ENCODE data around the gene INIP. TPM values are rescaled to one million over a fixed set of nuclear protein-coding genes. Genes with fewer than 3 reads are reported as not detected.

Gene INIP
- total and polyA plus RNA-seq, 9 of the 15 experiments (the other 6 are each of a cell fraction or from before 2014, with no cell fraction given): 11.9 to 87.9 (median 37.3) TPM

DNA sequence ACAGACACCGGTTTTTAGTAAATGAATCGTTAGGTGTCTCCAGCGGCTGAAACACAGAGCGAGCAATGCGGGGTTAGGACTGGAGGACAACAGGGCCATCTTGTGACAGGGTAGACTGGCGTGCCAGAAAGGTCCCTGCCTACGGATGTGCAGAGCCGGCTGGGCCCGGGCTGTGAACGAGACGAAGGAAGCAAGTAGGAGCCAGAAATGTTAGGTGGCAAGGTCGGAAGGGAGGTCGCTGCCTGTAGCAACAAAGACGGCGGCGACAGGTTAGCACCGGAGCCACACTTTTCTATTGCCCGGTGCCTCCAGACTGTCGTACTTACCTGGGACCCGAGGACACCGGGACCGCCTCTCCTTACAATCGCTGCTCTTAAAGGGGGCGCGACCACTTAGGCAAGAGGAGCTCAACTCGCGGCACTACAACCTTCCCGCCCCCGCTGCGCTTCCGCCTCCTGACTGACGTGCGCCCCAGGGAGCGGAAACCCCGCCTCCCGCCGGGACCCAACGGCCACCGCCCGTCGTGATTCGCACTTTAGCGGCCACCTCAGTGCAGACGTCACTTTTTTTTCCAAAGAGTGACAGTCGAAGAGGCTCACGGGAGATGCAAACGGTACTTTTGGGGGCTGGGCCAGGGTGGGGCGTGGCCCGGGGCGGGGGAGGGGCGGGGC, at the start of gene INIP (continued):
- peak in 2 of 3 experiments; percentile 41 to 77 for TF ChIP-seq YY1 (IDR thresholded peaks at IDR 0.05; ENCODE audit: borderline replicate concordance in 1 of 3, control insufficient read depth in 1 of 3, extremely low read depth in 1 of 3, insufficient read depth in 3 of 3, insufficient read length in 1 of 3, insufficient replicate concordance in 2 of 3, low read depth in 1 of 3, low read length in 2 of 3)
- no peak for TF ChIP-seq RBM15 (IDR thresholded peaks at IDR 0.05; ENCODE audit: insufficient read depth, low read length)
- peak; percentile 91 for TF ChIP-seq POLR2A (conservative IDR thresholded peaks at IDR 0.05)
- TF ChIP-seq, protein P1, sequence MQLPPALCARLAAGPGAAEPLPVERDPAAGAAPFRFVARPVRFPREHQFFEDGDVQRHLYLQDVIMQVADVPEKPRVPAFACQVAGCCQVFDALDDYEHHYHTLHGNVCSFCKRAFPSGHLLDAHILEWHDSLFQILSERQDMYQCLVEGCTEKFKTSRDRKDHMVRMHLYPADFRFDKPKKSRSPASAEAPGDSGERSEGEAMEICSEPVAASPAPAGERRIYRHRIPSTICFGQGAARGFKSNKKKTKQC (CRISPR knock-in tag; IDR thresholded peaks at IDR 0.05): peak; percentile 27; the same call in 1 of the 2 replicates
- TF ChIP-seq, protein P2, sequence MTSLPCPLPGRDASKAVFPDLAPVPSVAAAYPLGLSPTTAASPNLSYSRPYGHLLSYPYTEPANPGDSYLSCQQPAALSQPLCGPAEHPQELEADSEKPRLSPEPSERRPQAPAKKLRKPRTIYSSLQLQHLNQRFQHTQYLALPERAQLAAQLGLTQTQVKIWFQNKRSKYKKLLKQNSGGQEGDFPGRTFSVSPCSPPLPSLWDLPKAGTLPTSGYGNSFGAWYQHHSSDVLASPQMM (CRISPR knock-in tag; IDR thresholded peaks at IDR 0.05): no peak
- TF ChIP-seq GABPB1 (CRISPR knock-in tag; IDR thresholded peaks at IDR 0.05): peak; percentile 88
- TF ChIP-seq, protein P3, sequence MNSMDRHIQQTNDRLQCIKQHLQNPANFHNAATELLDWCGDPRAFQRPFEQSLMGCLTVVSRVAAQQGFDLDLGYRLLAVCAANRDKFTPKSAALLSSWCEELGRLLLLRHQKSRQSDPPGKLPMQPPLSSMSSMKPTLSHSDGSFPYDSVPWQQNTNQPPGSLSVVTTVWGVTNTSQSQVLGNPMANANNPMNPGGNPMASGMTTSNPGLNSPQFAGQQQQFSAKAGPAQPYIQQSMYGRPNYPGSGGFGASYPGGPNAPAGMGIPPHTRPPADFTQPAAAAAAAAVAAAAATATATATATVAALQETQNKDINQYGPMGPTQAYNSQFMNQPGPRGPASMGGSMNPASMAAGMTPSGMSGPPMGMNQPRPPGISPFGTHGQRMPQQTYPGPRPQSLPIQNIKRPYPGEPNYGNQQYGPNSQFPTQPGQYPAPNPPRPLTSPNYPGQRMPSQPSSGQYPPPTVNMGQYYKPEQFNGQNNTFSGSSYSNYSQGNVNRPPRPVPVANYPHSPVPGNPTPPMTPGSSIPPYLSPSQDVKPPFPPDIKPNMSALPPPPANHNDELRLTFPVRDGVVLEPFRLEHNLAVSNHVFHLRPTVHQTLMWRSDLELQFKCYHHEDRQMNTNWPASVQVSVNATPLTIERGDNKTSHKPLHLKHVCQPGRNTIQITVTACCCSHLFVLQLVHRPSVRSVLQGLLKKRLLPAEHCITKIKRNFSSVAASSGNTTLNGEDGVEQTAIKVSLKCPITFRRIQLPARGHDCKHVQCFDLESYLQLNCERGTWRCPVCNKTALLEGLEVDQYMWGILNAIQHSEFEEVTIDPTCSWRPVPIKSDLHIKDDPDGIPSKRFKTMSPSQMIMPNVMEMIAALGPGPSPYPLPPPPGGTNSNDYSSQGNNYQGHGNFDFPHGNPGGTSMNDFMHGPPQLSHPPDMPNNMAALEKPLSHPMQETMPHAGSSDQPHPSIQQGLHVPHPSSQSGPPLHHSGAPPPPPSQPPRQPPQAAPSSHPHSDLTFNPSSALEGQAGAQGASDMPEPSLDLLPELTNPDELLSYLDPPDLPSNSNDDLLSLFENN (IDR thresholded peaks at IDR 0.05; ENCODE audit: low read depth in 2 of 2, low read length in 2 of 2): no peak
- TF ChIP-seq, protein P4, sequence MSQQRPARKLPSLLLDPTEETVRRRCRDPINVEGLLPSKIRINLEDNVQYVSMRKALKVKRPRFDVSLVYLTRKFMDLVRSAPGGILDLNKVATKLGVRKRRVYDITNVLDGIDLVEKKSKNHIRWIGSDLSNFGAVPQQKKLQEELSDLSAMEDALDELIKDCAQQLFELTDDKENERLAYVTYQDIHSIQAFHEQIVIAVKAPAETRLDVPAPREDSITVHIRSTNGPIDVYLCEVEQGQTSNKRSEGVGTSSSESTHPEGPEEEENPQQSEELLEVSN (IDR thresholded peaks at IDR 0.05; ENCODE audit: borderline replicate concordance in 1 of 2, extremely low read depth in 1 of 2, insufficient read depth in 1 of 2, insufficient read length in 1 of 2, low read depth in 1 of 2, low read length in 1 of 2, poor library complexity in 1 of 2, severe bottlenecking in 1 of 2): peak; percentile 39 to 75
- no peak for TF ChIP-seq NEUROD1 (IDR thresholded peaks at IDR 0.05; ENCODE audit: borderline replicate concordance, low read depth, low read length, partially characterized antibody)
- TF ChIP-seq, protein P5, sequence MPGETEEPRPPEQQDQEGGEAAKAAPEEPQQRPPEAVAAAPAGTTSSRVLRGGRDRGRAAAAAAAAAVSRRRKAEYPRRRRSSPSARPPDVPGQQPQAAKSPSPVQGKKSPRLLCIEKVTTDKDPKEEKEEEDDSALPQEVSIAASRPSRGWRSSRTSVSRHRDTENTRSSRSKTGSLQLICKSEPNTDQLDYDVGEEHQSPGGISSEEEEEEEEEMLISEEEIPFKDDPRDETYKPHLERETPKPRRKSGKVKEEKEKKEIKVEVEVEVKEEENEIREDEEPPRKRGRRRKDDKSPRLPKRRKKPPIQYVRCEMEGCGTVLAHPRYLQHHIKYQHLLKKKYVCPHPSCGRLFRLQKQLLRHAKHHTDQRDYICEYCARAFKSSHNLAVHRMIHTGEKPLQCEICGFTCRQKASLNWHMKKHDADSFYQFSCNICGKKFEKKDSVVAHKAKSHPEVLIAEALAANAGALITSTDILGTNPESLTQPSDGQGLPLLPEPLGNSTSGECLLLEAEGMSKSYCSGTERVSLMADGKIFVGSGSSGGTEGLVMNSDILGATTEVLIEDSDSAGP (CRISPR knock-in tag; IDR thresholded peaks at IDR 0.05): peak; percentile 90
- TF ChIP-seq ZNF445 (CRISPR knock-in tag; IDR thresholded peaks at IDR 0.05; ENCODE audit: low read depth): no peak
- TF ChIP-seq SRSF9 (IDR thresholded peaks at IDR 0.05; ENCODE audit: borderline replicate concordance, low read depth, low read length): no peak
- TF ChIP-seq, protein P6, sequence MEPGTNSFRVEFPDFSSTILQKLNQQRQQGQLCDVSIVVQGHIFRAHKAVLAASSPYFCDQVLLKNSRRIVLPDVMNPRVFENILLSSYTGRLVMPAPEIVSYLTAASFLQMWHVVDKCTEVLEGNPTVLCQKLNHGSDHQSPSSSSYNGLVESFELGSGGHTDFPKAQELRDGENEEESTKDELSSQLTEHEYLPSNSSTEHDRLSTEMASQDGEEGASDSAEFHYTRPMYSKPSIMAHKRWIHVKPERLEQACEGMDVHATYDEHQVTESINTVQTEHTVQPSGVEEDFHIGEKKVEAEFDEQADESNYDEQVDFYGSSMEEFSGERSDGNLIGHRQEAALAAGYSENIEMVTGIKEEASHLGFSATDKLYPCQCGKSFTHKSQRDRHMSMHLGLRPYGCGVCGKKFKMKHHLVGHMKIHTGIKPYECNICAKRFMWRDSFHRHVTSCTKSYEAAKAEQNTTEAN (CRISPR knock-in tag; IDR thresholded peaks at IDR 0.05): no peak
- no peak for TF ChIP-seq ZNF76 (CRISPR knock-in tag; IDR thresholded peaks at IDR 0.05; ENCODE audit: borderline replicate concordance)
